ENCODE data around the gene ARHGAP22. TPM values are rescaled to one million over a fixed set of nuclear protein-coding genes. Genes with fewer than 3 reads are reported as not detected.
A peak's percentile ranks its signal among the peaks of the same experiment; 100 is the strongest.

ARHGAP22 gene
- total RNA-seq, 8 experiments from 2014 or later = 0.72 to 9.3 (median 1.8) TPM

DNA sequence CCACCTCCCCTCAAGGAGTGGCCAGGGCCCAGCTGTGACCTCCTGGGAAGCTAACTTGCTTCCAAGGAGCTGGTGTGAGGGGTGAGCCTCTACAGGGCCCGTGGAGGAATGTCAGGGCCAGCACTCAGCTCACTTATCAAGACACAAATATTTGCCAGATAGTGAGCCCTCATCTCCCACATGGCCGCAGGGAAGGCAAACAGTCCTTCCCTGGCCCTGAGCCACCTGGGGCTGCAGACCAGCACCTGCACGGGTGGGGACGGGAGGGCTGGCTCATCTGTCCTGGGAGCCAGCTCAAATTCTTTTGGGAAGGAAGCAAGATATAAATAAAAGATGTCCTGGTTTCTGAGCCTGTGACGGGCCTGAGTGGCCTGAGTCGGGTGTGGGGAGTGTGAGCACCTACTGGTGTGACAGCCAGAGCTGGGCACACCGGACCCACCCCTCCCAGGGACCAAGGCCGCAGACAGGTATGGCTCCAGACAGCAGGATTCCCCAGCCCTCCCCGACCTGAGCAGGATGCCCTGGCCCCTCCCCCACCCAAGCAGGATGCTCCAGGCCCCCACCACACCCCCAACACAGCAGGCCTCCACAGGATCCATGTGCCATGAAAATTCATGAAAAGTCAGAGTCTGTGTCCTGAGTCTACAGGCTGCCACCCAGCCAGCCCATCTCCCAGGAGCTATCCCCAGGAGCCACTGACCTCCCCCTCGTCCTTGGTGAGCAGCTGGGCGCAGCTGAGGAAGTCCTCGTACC lies 150.4 kb downstream of the ARHGAP22 start:
- no peak for ATAC-seq (replicated peaks in 6 of 8)

GRCh38 chr10:48453451-48454301 lies 151.2 kb downstream of the ARHGAP22 start:
- Histone ChIP-seq H3K4me1 (replicated peaks in 1 of 2) (peaks cover 11% of the 10 kb centered on the region in 2 donors), H3K4me3 (no peak overlapping the region), H3K27ac (no peak overlapping the region)
- in situ Hi-C loops (cut with MboI; ENCODE audit: low pct_unique_long_range_greater_than_20kb in 2 of 9, low sequenced_read_pairs in 9 of 9, unreplicated experiment in 9 of 9) = no loop called here
- WGBS, 10 experiments = 50 to 100% (median 80%) methylated on average over 1 to 8 of the region's 19 CpGs; no CpG with 5 or more reads in 3 of the 10 experiments
- no peak for ATAC-seq (replicated peaks in 6 of 8)

More for the DNA sequence above, 150.4 kb downstream of the ARHGAP22 start:
- no peak overlapping the region for H3K27ac ChIP-seq
- peaks cover 11% of the 10 kb centered on the region in 2 donors for H3K4me1 ChIP-seq (replicated peaks in 1 of 2)
- in situ Hi-C loops (cut with MboI; ENCODE audit: low pct_unique_long_range_greater_than_20kb in 2 of 9, low sequenced_read_pairs in 9 of 9, unreplicated experiment in 9 of 9) = no loop called here
- 40 to 71% methylated on average over 1 to 4 of the region's 12 CpGs; no CpG with 5 or more reads in 8 of the 10 experiments for WGBS, 10 experiments
- H3K4me3 ChIP-seq = no peak overlapping the region

DNA sequence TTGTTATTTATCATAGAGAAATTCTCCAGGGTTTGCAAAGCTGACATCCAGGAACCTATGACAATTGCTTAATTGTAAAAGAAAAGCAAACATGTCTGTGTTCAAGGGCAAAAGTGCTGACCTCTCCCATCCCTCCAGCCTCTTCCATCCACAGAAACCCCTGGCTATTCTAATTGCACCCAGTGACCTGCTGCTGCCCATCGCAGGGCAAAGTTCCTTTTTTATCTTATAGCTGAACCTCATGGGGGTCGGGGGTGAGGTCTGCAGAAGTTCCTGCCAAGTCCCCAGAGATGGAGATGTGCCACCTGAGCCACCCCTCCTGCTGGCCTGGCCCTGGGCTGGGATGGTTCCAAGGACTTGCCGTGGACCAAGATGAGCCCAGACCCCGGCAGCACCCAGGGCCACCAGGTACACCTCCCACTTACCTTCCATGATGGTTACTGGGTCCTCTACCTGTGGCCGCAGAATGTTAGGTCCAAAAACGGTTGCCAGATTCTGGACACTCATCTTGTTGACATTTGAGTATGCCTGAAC lies 151.9 kb downstream of the ARHGAP22 start:
- ATAC-seq (replicated peaks in 6 of 8) = no peak

GRCh38 chr10:48451969-48452878 lies 152.6 kb downstream of the ARHGAP22 start:
- in situ Hi-C loops (cut with MboI; ENCODE audit: low pct_unique_long_range_greater_than_20kb in 2 of 9, low sequenced_read_pairs in 9 of 9, unreplicated experiment in 9 of 9) = no loop called here
- WGBS, 10 experiments = 74 to 100% (median 90%) methylated on average over 1 to 6 of the region's 15 CpGs; no CpG with 5 or more reads in 3 of the 10 experiments
- ATAC-seq (replicated peaks in 6 of 8) = no peak
- H3K4me3 ChIP-seq = no peak overlapping the region
- peaks cover 11% of the 10 kb centered on the region in 2 donors for H3K4me1 ChIP-seq (replicated peaks in 1 of 2)
- H3K27ac ChIP-seq = no peak overlapping the region

More for the DNA sequence above, 151.9 kb downstream of the ARHGAP22 start:
- in situ Hi-C loops (cut with MboI; ENCODE audit: low pct_unique_long_range_greater_than_20kb in 2 of 9, low sequenced_read_pairs in 9 of 9, unreplicated experiment in 9 of 9) = no loop called here
- H3K27ac ChIP-seq = no peak overlapping the region
- H3K4me1 ChIP-seq (replicated peaks in 1 of 2) = peaks cover 11% of the 10 kb centered on the region in 2 donors
- 57 to 100% (median 90%) methylated on average over 1 to 5 of the region's 6 CpGs; no CpG with 5 or more reads in 3 of the 10 experiments for WGBS, 10 experiments
- no peak overlapping the region for H3K4me3 ChIP-seq

- Histone ChIP-seq H3K4me3 (no peak overlapping the region), H3K27ac (no peak overlapping the region), H3K4me1 (replicated peaks in 1 of 2) (peaks cover 1% of the 10 kb centered on the region in 2 donors)
- ATAC-seq (replicated peaks in 6 of 8) = no peak
- 75 to 100% (median 91%) methylated on average over 2 to 10 of the region's 43 CpGs; no CpG with 5 or more reads in 2 of the 10 experiments for WGBS, 10 experiments
- in situ Hi-C loops (cut with MboI; ENCODE audit: low pct_unique_long_range_greater_than_20kb in 2 of 9, low sequenced_read_pairs in 9 of 9, unreplicated experiment in 9 of 9) = no loop called here
Observed at GRCh38 chr10:48450741-48451466, 154.0 kb downstream of the ARHGAP22 start.

DNA sequence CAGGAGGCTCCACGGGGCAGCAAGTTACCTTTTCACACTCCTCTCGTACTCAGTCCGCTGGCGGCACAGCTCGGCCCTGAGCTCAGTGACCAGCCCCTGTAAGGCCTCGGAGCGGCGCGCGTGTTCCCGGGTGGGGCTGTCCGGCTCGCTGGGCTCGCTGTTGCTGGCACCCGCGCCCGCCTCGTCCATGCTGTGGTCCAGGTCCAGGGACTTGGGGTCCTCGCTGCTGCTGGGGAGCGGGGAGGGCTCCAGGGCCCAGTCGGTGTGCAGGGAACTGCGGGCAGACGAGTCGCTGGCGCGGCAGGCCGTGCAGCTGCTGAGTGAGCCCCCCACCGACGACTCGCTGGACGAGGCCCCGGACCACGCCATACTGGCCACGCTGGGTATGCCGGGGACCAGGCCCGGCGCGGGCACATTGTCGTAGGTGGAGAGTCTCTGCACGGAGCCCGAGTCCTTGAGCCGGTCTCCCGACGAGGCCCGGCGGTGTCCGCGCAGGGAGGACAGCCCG lies 154.6 kb downstream of the ARHGAP22 start:
- in situ Hi-C loops (cut with MboI; ENCODE audit: low pct_unique_long_range_greater_than_20kb in 2 of 9, low sequenced_read_pairs in 9 of 9, unreplicated experiment in 9 of 9) = no loop called here
- Histone ChIP-seq H3K27ac (no peak overlapping the region), H3K4me3 (no peak overlapping the region), H3K4me1 (replicated peaks in 1 of 2) (no peaks in the 10 kb centered on the region)
- no peak for ATAC-seq (replicated peaks in 6 of 8)
- WGBS, 10 experiments = 20 to 100% (median 88%) methylated on average over 1 to 23 of the region's 49 CpGs; no CpG with 5 or more reads in 5 of the 10 experiments

- WGBS, 10 experiments = 48 to 100% (median 77%) methylated on average over 1 to 6 of the region's 19 CpGs; no CpG with 5 or more reads in 7 of the 10 experiments
- no peak for ATAC-seq (replicated peaks in 6 of 8)
- no peak overlapping the region for H3K27ac ChIP-seq
- H3K4me3 ChIP-seq = no peak overlapping the region
- H3K4me1 ChIP-seq (replicated peaks in 1 of 2) = no peaks in the 10 kb centered on the region
- in situ Hi-C loops (cut with MboI; ENCODE audit: low pct_unique_long_range_greater_than_20kb in 2 of 9, low sequenced_read_pairs in 9 of 9, unreplicated experiment in 9 of 9) = loop anchor here in 1 of 9 experiments (10.0 kb wide), 1 partner anchor 55 kb away; no protein-coding TSS in a partner anchor
Observed at GRCh38 chr10:48449501-48450232, 155.2 kb downstream of the ARHGAP22 start.

- Histone ChIP-seq H3K4me1 (replicated peaks in 1 of 2) (no peaks in the 10 kb centered on the region), H3K4me3 (no peak overlapping the region), H3K27ac (no peak overlapping the region)
- 20 to 100% (median 60%) methylated on average over 1 to 2 of the region's 4 CpGs; no CpG with 5 or more reads in 7 of the 10 experiments for WGBS, 10 experiments
- in situ Hi-C loops (cut with MboI; ENCODE audit: low pct_unique_long_range_greater_than_20kb in 2 of 9, low sequenced_read_pairs in 9 of 9, unreplicated experiment in 9 of 9) = loop anchor here in 1 of 9 experiments (10.0 kb wide), 1 partner anchor 56 kb away; no protein-coding TSS in a partner anchor
- ATAC-seq (replicated peaks in 6 of 8) = peak in 4 of 8 experiments; percentile 50 to 88 (median 68)
Observed at GRCh38 chr10:48448796-48449195, 156.1 kb downstream of the ARHGAP22 start.

GRCh38 chr10:48447356-48448215 lies 157.3 kb downstream of the ARHGAP22 start:
- no peak for ATAC-seq (replicated peaks in 6 of 8)
- Histone ChIP-seq H3K27ac (no peak overlapping the region), H3K4me1 (replicated peaks in 1 of 2) (peaks cover 0 to 4% of the 10 kb centered on the region in 2 donors), H3K4me3 (no peak overlapping the region)
- in situ Hi-C loops (cut with MboI; ENCODE audit: low pct_unique_long_range_greater_than_20kb in 2 of 9, low sequenced_read_pairs in 9 of 9, unreplicated experiment in 9 of 9) = loop anchor here in 1 of 9 experiments (10.0 kb wide), 1 partner anchor 57 kb away; no protein-coding TSS in a partner anchor
- WGBS, 10 experiments = 71 to 100% (median 88%) methylated on average over 1 to 3 of the region's 11 CpGs; no CpG with 5 or more reads in 6 of the 10 experiments

DNA sequence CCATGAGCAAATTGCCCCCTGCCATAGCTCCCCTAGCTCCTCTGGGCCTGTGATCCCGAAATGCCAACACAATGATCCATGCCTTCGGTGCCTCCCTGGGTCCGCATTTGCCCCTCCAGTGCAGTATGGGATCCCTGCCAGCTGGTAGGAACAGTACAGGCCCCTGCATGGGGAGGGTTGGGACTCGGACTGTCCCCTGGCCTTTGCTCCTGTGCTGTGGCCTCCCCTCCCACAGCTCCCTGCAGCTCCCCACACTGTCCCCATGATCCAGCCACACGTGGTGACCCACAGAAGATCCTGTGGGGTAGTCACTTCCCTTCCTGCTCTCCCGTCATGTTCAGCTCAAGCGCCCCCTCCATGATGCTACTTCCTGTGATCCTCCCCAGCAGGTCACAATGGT lies 158.1 kb downstream of the ARHGAP22 start:
- Histone ChIP-seq H3K4me3 (no peak overlapping the region), H3K27ac (no peak overlapping the region), H3K4me1 (replicated peaks in 1 of 2) (peaks cover 0 to 4% of the 10 kb centered on the region in 2 donors)
- in situ Hi-C loops (cut with MboI; ENCODE audit: low pct_unique_long_range_greater_than_20kb in 2 of 9, low sequenced_read_pairs in 9 of 9, unreplicated experiment in 9 of 9) = loop anchor here in 1 of 9 experiments (10.0 kb wide), 1 partner anchor 58 kb away; no protein-coding TSS in a partner anchor
- 80 to 90% methylated on average over 2 of the region's 7 CpGs; no CpG with 5 or more reads in 8 of the 10 experiments for WGBS, 10 experiments
- no peak for ATAC-seq (replicated peaks in 6 of 8)

All from motor neuron (in vitro differentiated cells).